DOHH2 (cell line): ENCODE measurements around the gene CTNNA2.

Experiments used
- H3F3A ChIP-seq: fragments of 200-600 bp; sonication (generic), shearing (Covaris generic); 2 replicates; pipeline ENCODE4 v1.6.0; 2016; ENCODE audit warnings: antibody characterized with exemption, mild to moderate bottlenecking; ENCODE audit not compliant: control insufficient read depth, insufficient read depth
- H3K27ac ChIP-seq: fragments of 200-600 bp; sonication (generic); 2 replicates; pipeline ENCODE4 v1.5.1; 2014; ENCODE audit warnings: low read depth, mild to moderate bottlenecking, low read length, moderate library complexity
- H3K27me3 ChIP-seq: fragments of 200-600 bp; sonication (generic); 2 replicates; pipeline ENCODE4 v1.6.1; 2014; ENCODE audit warnings: mild to moderate bottlenecking, low read length, mixed read lengths; ENCODE audit not compliant: control insufficient read depth
- H3K36me3 ChIP-seq: fragments of 200-600 bp; sonication (generic); 2 replicates; pipeline ENCODE4 v1.6.1; 2014; ENCODE audit warnings: mild to moderate bottlenecking, low read length, moderate library complexity, mixed read lengths; ENCODE audit not compliant: control insufficient read depth
- H3K4me1 ChIP-seq: fragments of 200-600 bp; sonication (generic); 2 replicates; pipeline ENCODE4 v1.6.1; 2014; ENCODE audit warnings: mild to moderate bottlenecking, low read length, mixed read lengths; ENCODE audit not compliant: control insufficient read depth
- H3K4me2 ChIP-seq: fragments of 200-600 bp; sonication (generic); 2 replicates; pipeline ENCODE4 v1.6.0; 2014; ENCODE audit warnings: mild to moderate bottlenecking, low read length, moderate library complexity
- H3K4me3 ChIP-seq: fragments of 200-600 bp; sonication (generic); 2 replicates; pipeline ENCODE4 v1.5.1; 2014; ENCODE audit warnings: mild to moderate bottlenecking, low read length, mixed read lengths
- H3K79me2 ChIP-seq: fragments of 200-600 bp; sonication (generic); 2 replicates; pipeline ENCODE4 v1.6.1; 2014; ENCODE audit warnings: mild to moderate bottlenecking, low read length, mixed read lengths; ENCODE audit not compliant: control insufficient read depth
- H3K9me2 ChIP-seq: fragments of 200-600 bp; sonication (generic); replicated peaks from 2 replicates; pipeline ENCODE4 v1.6.1; 2014; ENCODE audit warnings: mild to moderate bottlenecking, low read length, mixed read lengths; ENCODE audit not compliant: control insufficient read depth
- H3K9me3 ChIP-seq: fragments of 200-600 bp; sonication (generic); 2 replicates; pipeline ENCODE4 v1.6.1; 2014; ENCODE audit warnings: antibody characterized with exemption, low read length, mixed read lengths; ENCODE audit not compliant: control insufficient read depth, insufficient read depth
- H4K20me1 ChIP-seq: fragments of 200-600 bp; sonication (generic); 2 replicates; pipeline ENCODE4 v1.6.0; 2014; ENCODE audit warnings: low read depth, mild to moderate bottlenecking, antibody characterized with exemption, low read length, moderate library complexity; ENCODE audit not compliant: control insufficient read depth, insufficient read depth
- CTCF ChIP-seq: fragments of 200-600 bp; sonication (generic); IDR thresholded peaks from one replicate; pipeline ENCODE4 v1.5.1; 2014; ENCODE audit warnings: antibody characterized with exemption, mild to moderate bottlenecking, low read depth, low read length; ENCODE audit not compliant: poor library complexity, severe bottlenecking
- EZH2phosphoT487 ChIP-seq: fragments of 200-600 bp; sonication (generic); IDR thresholded peaks from 2 replicates; pipeline ENCODE4 v1.6.1; 2017; ENCODE audit warnings: borderline replicate concordance, mild to moderate bottlenecking, antibody characterized with exemption, low read length, moderate library complexity, mixed read lengths

CTNNA2 gene

GRCh38 chr2:80151651-80152050 lies 638.8 kb downstream of the CTNNA2 start:
- H3K36me3 ChIP-seq = no peaks in the 10 kb centered on the region
- TF ChIP-seq EZH2phosphoT487 (no peak), CTCF (no peak)
- H3K9me2 ChIP-seq = no peaks in the 10 kb centered on the region
- H3K27me3 ChIP-seq = no peaks in the 10 kb centered on the region
- no peaks in the 10 kb centered on the region for H3K79me2 ChIP-seq
- H4K20me1 ChIP-seq = no peaks in the 10 kb centered on the region
- H3K9me3 ChIP-seq = no peaks in the 10 kb centered on the region
- no peak overlapping the region for H3K4me3 ChIP-seq
- no peaks in the 10 kb centered on the region for H3K4me1 ChIP-seq
- no peak overlapping the region for H3K4me2 ChIP-seq
- H3F3A ChIP-seq = no peaks in the 10 kb centered on the region
- no peak overlapping the region for H3K27ac ChIP-seq

- Histone ChIP-seq H3K36me3 (no peaks in the 10 kb centered on the region), H3K9me2 (no peaks in the 10 kb centered on the region), H3K27ac (no peak overlapping the region), H4K20me1 (no peaks in the 10 kb centered on the region), H3K4me3 (no peak overlapping the region), H3K4me2 (no peak overlapping the region), H3F3A (no peaks in the 10 kb centered on the region), H3K79me2 (no peaks in the 10 kb centered on the region), H3K27me3 (no peaks in the 10 kb centered on the region), H3K4me1 (no peaks in the 10 kb centered on the region), H3K9me3 (no peaks in the 10 kb centered on the region)
- TF ChIP-seq CTCF = no peak
- TF ChIP-seq EZH2phosphoT487 = no peak
Measured at GRCh38 chr2:80153151-80153550, 640.3 kb downstream of the CTNNA2 start.

GRCh38 chr2:80153768-80154167 lies 640.9 kb downstream of the CTNNA2 start:
- no peak overlapping the region for H3K27ac ChIP-seq
- no peaks in the 10 kb centered on the region for H3K4me1 ChIP-seq
- no peaks in the 10 kb centered on the region for H3K36me3 ChIP-seq
- H3K4me2 ChIP-seq = no peak overlapping the region
- H3K9me2 ChIP-seq = no peaks in the 10 kb centered on the region
- TF ChIP-seq CTCF (no peak), EZH2phosphoT487 (no peak)
- H3K4me3 ChIP-seq = no peak overlapping the region
- H3K27me3 ChIP-seq = no peaks in the 10 kb centered on the region
- H3K79me2 ChIP-seq = no peaks in the 10 kb centered on the region
- no peaks in the 10 kb centered on the region for H3F3A ChIP-seq
- H4K20me1 ChIP-seq = no peaks in the 10 kb centered on the region
- H3K9me3 ChIP-seq = no peaks in the 10 kb centered on the region
